SK-N-SH (cell line): ENCODE measurements around the gene STXBP1. TPM values are rescaled to one million over a fixed set of nuclear protein-coding genes. Genes with fewer than 3 reads are reported as not detected.

Source experiments
- CTCF ChIA-PET: fragments of 300-600, 350-600 bp; formaldehyde crosslinking; extraction: SDS; loops from one replicate; lab custom pipeline; 2021; lab: Yijun Ruan, JAX
- POLR2A ChIA-PET: fragments of 350-600 bp; sonication (Branson Sonifier 250); formaldehyde crosslinking; extraction: SDS; loops from one replicate; lab custom pipeline; 2020; ENCODE audit warnings: antibody characterized with exemption, inconsistent platforms; lab: Yijun Ruan, JAX
- DNase-seq: peaks from one replicate; pipeline ENCODE4 v3.0.0; 2012
- H2AFZ ChIP-seq: fragments of 200-600 bp; sonication (generic); 2 replicates; pipeline ENCODE4 v1.8.1; 2016; ENCODE audit warnings: antibody characterized with exemption, mild to moderate bottlenecking, low read depth
- H3F3A ChIP-seq: fragments of 200-600 bp; sonication (generic); replicated peaks from 2 replicates; pipeline ENCODE3; 2016; ENCODE audit warnings: antibody characterized with exemption, mild to moderate bottlenecking; ENCODE audit not compliant: insufficient read depth
- H3K27ac ChIP-seq, 2 experiments: fragments of 200-500 bp in 1 of 2; fragments of 200-600 bp in 1 of 2; sonication (Bioruptor generic) in 1 of 2; sonication (generic), shearing (Covaris generic) in 1 of 2; 2 replicates each; pipeline versions ENCODE4 v1.5.1 to v1.6.1; 2014 to 2016; ENCODE audit warnings: low read depth in 2 of 2, inconsistent platforms in 1 of 2, low read length in 1 of 2, mild to moderate bottlenecking in 1 of 2, mixed read lengths in 1 of 2
- H3K27me3 ChIP-seq: fragments of 200-600 bp; sonication (generic), shearing (Covaris generic); 2 replicates; pipeline ENCODE4 v1.6.1; 2016; ENCODE audit warnings: mixed run types; ENCODE audit not compliant: insufficient read depth
- H3K36me3 ChIP-seq, 2 experiments: fragments of 200-500 bp in 1 of 2; fragments of 200-600 bp in 1 of 2; sonication (Bioruptor generic) in 1 of 2; sonication (generic) in 1 of 2; replicated peaks in 1 of 2; 2 replicates each; pipeline versions ENCODE3 to v1.5.1; 2014 to 2016; ENCODE audit warnings: low read length in 1 of 2, mild to moderate bottlenecking in 1 of 2; ENCODE audit not compliant: insufficient read depth in 2 of 2, control insufficient read depth in 1 of 2
- H3K4me1 ChIP-seq, 2 experiments: fragments of 200-500 bp in 1 of 2; fragments of 200-600 bp in 1 of 2; sonication (Bioruptor generic) in 1 of 2; sonication (generic), shearing (Covaris generic) in 1 of 2; 2 replicates each; pipeline versions ENCODE4 v1.5.1 to v1.6.1; 2014 to 2016; ENCODE audit warnings: low read depth in 1 of 2, low read length in 1 of 2, mixed run types in 1 of 2; ENCODE audit not compliant: insufficient read depth in 2 of 2, control insufficient read depth in 1 of 2
- H3K4me2 ChIP-seq: fragments of 200-600 bp; sonication (generic), shearing (Covaris generic); 2 replicates; pipeline ENCODE4 v1.6.1; 2017; ENCODE audit warnings: mixed run types
- H3K4me3 ChIP-seq, 2 experiments: fragments of 200-500 bp in 1 of 2; fragments of 200-600 bp in 1 of 2; sonication (Bioruptor generic) in 1 of 2; sonication (generic), shearing (Covaris generic) in 1 of 2; 2 replicates each; pipeline versions ENCODE4 v1.5.1 to v1.8.1; 2014 to 2016; ENCODE audit warnings: low read depth in 2 of 2, inconsistent platforms in 1 of 2, low read length in 1 of 2, mild to moderate bottlenecking in 1 of 2, mixed read lengths in 1 of 2, moderate library complexity in 1 of 2
- H3K79me2 ChIP-seq: fragments of 200-600 bp; sonication (generic); 2 replicates; pipeline ENCODE4 v1.8.1; 2017; ENCODE audit warnings: mild to moderate bottlenecking; ENCODE audit not compliant: insufficient read depth
- H3K9ac ChIP-seq: fragments of 200-600 bp; sonication (generic); 2 replicates; pipeline ENCODE4 v1.6.1; 2017; ENCODE audit warnings: mixed run types
- H3K9me2 ChIP-seq: fragments of 200-600 bp; sonication (generic); 2 replicates; pipeline ENCODE4 v1.6.1; 2017; ENCODE audit warnings: mixed run types
- H3K9me3 ChIP-seq: fragments of 200-600 bp; sonication (generic); 2 replicates; pipeline ENCODE4 v1.6.1; 2017; ENCODE audit warnings: mixed run types, mild to moderate bottlenecking, moderate library complexity
- H4K20me1 ChIP-seq: fragments of 200-600 bp; sonication (generic); 2 replicates; pipeline ENCODE4 v1.6.1; 2017; ENCODE audit warnings: mild to moderate bottlenecking, mixed run types; ENCODE audit not compliant: insufficient read depth
- EZH2phosphoT487 ChIP-seq: fragments of 200-600 bp; sonication (generic); IDR thresholded peaks from 2 replicates; pipeline ENCODE4 v1.6.1; 2017; ENCODE audit warnings: low read depth, mixed run types, mild to moderate bottlenecking, antibody characterized with exemption, moderate library complexity, borderline replicate concordance
- FOXJ3 ChIP-seq: sonication (generic); formaldehyde crosslinking; IDR thresholded peaks from 2 replicates; pipeline ENCODE4 v1.5.1; 2020; ENCODE audit warnings: mild to moderate bottlenecking, missing genetic modification reagents
- FOXM1 ChIP-seq: IDR thresholded peaks from 2 replicates; pipeline ENCODE4 v1.4.0; 2012; ENCODE audit warnings: low read depth, mild to moderate bottlenecking
- MEF2A ChIP-seq: IDR thresholded peaks from 2 replicates; pipeline ENCODE4 v1.4.0; 2012; ENCODE audit warnings: low read depth, borderline replicate concordance
- RCOR1 ChIP-seq: fragments of 150-350 bp; IDR thresholded peaks from 2 replicates; pipeline ENCODE4 v1.6.1; 2017; ENCODE audit warnings: antibody characterized with exemption, low read length
- RFX5 ChIP-seq: IDR thresholded peaks from 2 replicates; pipeline ENCODE4 v1.6.1; 2012; ENCODE audit warnings: mild to moderate bottlenecking, improper control_type of control experiment, low read length
- SMC3 ChIP-seq: IDR thresholded peaks from 2 replicates; pipeline ENCODE4 v1.6.1; 2012; ENCODE audit warnings: low read depth, low read length, improper control_type of control experiment
- TAF1 ChIP-seq: IDR thresholded peaks from 2 replicates; pipeline ENCODE4 v1.6.1; 2012; ENCODE audit warnings: low read depth, mild to moderate bottlenecking, low read length, moderate library complexity, borderline replicate concordance
- WGBS: methylation state at CpG from one replicate; pipeline ENCODE4 v1.1.6; 2017; ENCODE audit warnings: low lambda C conversion rate; 5-methylcytosine and 5-hydroxymethylcytosine counted together
- polyA plus RNA-seq, 3 experiments: library from polyadenylated mRNA; depleted of rRNA; stranded (reverse); fragments of >200 nt; gene quantifications; 2 replicates each; pipeline ENCODE4 v1.2.3, GENCODE V29; 2012
- TF ChIP-seq, protein P1 (sequence below): IDR thresholded peaks from 2 replicates; pipeline ENCODE4 v1.4.0; 2012; ENCODE audit warnings: low read depth, borderline replicate concordance
- TF ChIP-seq, protein P2 (sequence below): IDR thresholded peaks from 2 replicates; pipeline ENCODE4 v1.4.0; 2012; ENCODE audit warnings: low read depth, borderline replicate concordance
- TF ChIP-seq, protein P3 (sequence below): IDR thresholded peaks from 2 replicates; pipeline ENCODE4 v1.6.1; 2012; ENCODE audit warnings: mild to moderate bottlenecking, low read depth, low read length, moderate library complexity
- TF ChIP-seq, protein P4 (sequence below): fragments of 150-350 bp; IDR thresholded peaks from 2 replicates; pipeline ENCODE4 v1.6.1; 2017; ENCODE audit warnings: antibody characterized with exemption, low read length, low read depth, borderline replicate concordance

Gene STXBP1
- polyA plus RNA-seq, 1 of the 3 experiments (the other 2 are of a cell fraction), result 44.3 TPM

DNA sequence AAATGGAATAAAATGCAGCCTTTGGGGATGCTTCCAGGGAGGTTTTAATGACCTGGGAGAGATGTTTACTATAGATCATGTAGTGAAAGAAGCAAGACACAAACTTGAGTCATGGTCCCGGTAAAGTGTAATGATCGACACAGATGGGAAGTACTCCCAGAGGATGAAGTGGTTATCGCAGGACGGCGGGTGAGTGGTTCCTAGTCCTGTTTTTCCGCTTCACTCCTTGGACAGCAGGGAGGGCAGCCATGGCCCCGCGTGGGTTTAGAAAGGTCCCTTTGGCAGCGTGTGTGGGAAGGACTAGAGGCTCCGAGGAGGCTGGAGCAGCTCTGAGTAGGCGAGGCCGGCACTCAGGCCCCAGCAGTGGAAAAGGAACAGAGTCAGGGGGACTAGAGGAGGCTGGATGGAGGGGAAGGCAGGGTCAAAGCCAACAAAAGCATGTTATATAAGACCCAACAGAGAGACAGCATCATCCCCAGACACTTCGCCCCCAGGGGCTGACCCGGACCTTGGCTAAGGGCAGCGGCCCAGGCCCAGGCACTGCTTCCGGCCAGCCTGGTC, 49.2 kb upstream of the STXBP1 start:
- Histone ChIP-seq H2AFZ (no peak overlapping the region), H3K36me3 (peaks cover 8 to 45% of the 10 kb centered on the region in 2 experiments), H3K27ac (peak overlapping the region; percentile 73 to 94; a peak in 3 of 4 replicates), H4K20me1 (peaks cover 30% of the 10 kb centered on the region), H3K79me2 (peaks cover 95% of the 10 kb centered on the region), H3K9me2 (no peaks in the 10 kb centered on the region), H3K9ac (peak overlapping the region; percentile 12; the same call in 1 of the 2 replicates), H3K27me3 (no peaks in the 10 kb centered on the region), H3K4me2 (peak overlapping the region; percentile 55), H3F3A (peaks cover 56% of the 10 kb centered on the region), H3K4me3 (no peak overlapping the region), H3K9me3 (no peaks in the 10 kb centered on the region), H3K4me1 (peaks cover 34 to 50% of the 10 kb centered on the region in 2 experiments)
- 59% methylated on average over 16 of the region's 16 CpGs for WGBS
- ChIA-PET CTCF (interaction anchor here (1.1 kb wide), 1 partner anchor 25 kb away, joined by 4 read pairs; no protein-coding TSS in a partner anchor), POLR2A (no interaction called here)
- TF ChIP-seq MEF2A (no peak), EZH2phosphoT487 (no peak), SMC3 (no peak), TAF1 (no peak), RCOR1 (no peak), FOXJ3 (no peak), FOXM1 (no peak), RFX5 (no peak)
- TF ChIP-seq, protein P1, sequence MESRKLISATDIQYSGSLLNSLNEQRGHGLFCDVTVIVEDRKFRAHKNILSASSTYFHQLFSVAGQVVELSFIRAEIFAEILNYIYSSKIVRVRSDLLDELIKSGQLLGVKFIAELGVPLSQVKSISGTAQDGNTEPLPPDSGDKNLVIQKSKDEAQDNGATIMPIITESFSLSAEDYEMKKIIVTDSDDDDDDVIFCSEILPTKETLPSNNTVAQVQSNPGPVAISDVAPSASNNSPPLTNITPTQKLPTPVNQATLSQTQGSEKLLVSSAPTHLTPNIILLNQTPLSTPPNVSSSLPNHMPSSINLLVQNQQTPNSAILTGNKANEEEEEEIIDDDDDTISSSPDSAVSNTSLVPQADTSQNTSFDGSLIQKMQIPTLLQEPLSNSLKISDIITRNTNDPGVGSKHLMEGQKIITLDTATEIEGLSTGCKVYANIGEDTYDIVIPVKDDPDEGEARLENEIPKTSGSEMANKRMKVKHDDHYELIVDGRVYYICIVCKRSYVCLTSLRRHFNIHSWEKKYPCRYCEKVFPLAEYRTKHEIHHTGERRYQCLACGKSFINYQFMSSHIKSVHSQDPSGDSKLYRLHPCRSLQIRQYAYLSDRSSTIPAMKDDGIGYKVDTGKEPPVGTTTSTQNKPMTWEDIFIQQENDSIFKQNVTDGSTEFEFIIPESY, result no peak
- TF ChIP-seq, protein P2, sequence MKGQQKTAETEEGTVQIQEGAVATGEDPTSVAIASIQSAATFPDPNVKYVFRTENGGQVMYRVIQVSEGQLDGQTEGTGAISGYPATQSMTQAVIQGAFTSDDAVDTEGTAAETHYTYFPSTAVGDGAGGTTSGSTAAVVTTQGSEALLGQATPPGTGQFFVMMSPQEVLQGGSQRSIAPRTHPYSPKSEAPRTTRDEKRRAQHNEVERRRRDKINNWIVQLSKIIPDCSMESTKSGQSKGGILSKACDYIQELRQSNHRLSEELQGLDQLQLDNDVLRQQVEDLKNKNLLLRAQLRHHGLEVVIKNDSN, result no peak
- TF ChIP-seq, protein P3, sequence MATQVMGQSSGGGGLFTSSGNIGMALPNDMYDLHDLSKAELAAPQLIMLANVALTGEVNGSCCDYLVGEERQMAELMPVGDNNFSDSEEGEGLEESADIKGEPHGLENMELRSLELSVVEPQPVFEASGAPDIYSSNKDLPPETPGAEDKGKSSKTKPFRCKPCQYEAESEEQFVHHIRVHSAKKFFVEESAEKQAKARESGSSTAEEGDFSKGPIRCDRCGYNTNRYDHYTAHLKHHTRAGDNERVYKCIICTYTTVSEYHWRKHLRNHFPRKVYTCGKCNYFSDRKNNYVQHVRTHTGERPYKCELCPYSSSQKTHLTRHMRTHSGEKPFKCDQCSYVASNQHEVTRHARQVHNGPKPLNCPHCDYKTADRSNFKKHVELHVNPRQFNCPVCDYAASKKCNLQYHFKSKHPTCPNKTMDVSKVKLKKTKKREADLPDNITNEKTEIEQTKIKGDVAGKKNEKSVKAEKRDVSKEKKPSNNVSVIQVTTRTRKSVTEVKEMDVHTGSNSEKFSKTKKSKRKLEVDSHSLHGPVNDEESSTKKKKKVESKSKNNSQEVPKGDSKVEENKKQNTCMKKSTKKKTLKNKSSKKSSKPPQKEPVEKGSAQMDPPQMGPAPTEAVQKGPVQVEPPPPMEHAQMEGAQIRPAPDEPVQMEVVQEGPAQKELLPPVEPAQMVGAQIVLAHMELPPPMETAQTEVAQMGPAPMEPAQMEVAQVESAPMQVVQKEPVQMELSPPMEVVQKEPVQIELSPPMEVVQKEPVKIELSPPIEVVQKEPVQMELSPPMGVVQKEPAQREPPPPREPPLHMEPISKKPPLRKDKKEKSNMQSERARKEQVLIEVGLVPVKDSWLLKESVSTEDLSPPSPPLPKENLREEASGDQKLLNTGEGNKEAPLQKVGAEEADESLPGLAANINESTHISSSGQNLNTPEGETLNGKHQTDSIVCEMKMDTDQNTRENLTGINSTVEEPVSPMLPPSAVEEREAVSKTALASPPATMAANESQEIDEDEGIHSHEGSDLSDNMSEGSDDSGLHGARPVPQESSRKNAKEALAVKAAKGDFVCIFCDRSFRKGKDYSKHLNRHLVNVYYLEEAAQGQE, result no peak
- TF ChIP-seq, protein P4, sequence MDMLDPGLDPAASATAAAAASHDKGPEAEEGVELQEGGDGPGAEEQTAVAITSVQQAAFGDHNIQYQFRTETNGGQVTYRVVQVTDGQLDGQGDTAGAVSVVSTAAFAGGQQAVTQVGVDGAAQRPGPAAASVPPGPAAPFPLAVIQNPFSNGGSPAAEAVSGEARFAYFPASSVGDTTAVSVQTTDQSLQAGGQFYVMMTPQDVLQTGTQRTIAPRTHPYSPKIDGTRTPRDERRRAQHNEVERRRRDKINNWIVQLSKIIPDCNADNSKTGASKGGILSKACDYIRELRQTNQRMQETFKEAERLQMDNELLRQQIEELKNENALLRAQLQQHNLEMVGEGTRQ, result no peak
- DNase-seq, result no peak
